ENCODE measurements around the gene SLC48A1. TPM values are rescaled to one million over a fixed set of nuclear protein-coding genes. Genes with fewer than 3 reads are reported as not detected.

SLC48A1 gene
- polyA plus RNA-seq, 1 of the 3 experiments (the other 2 are of a cell fraction) = 7.3 TPM

- H3K9me2 ChIP-seq = no peaks in the 10 kb centered on the region
- H3K27me3 ChIP-seq (ENCODE audit: insufficient read depth) = no peaks in the 10 kb centered on the region
- peaks cover 9% of the 10 kb centered on the region for H3F3A ChIP-seq (replicated peaks; ENCODE audit: insufficient read depth)
- peaks cover 36% of the 10 kb centered on the region for H4K20me1 ChIP-seq (ENCODE audit: insufficient read depth)
- peaks cover 32 to 40% of the 10 kb centered on the region in 2 experiments for H3K4me1 ChIP-seq (ENCODE audit: control insufficient read depth in 1 of 2, insufficient read depth in 2 of 2, low read depth in 1 of 2, low read length in 1 of 2)
- H3K36me3 ChIP-seq (replicated peaks in 1 of 2; ENCODE audit: control insufficient read depth in 1 of 2, insufficient read depth in 2 of 2, low read length in 1 of 2) = peaks cover 3% of the 10 kb centered on the region in 2 experiments
- CTCF ChIA-PET = interaction anchor here (0.7 to 7.3 kb wide), 12 partner anchors 8 to 106 kb away, joined by 3 to 59 read pairs (median 4); no protein-coding TSS in a partner anchor
- peak within 1 kb of the TSS; percentile 63 to 83 for H3K4me3 ChIP-seq (ENCODE audit: low read depth in 2 of 2, low read length in 1 of 2)
- peak within 1 kb of the TSS; percentile 98 for H3K9ac ChIP-seq
- H3K9me3 ChIP-seq = no peaks in the 10 kb centered on the region
- peak within 1 kb of the TSS; percentile 97 for H3K4me2 ChIP-seq
- peak within 1 kb of the TSS; percentile 90 to 92 for H3K27ac ChIP-seq (ENCODE audit: low read depth in 2 of 2, low read length in 1 of 2)
- peaks cover 58% of the 10 kb centered on the region for H3K79me2 ChIP-seq (ENCODE audit: insufficient read depth)
- H2AFZ ChIP-seq (ENCODE audit: low read depth) = peak within 1 kb of the TSS; percentile 32; the same call in 1 of the 2 replicates
- POLR2A ChIA-PET = interaction anchor here (1.0 to 1.3 kb wide), 3 partner anchors 8 to 17 kb away, joined by 3 to 5 read pairs (median 5); no protein-coding TSS in a partner anchor
- peak; percentile 97 for DNase-seq
- 0% methylated on average over 14 of the region's 58 CpGs for WGBS (ENCODE audit: low lambda C conversion rate)
- no peak for TF ChIP-seq JUND (IDR thresholded peaks at IDR 0.05)
- TF ChIP-seq TEAD4 (IDR thresholded peaks at IDR 0.05; ENCODE audit: borderline replicate concordance, insufficient read depth) = no peak
- TF ChIP-seq YY1 (IDR thresholded peaks at IDR 0.05; ENCODE audit: low read depth) = no peak
- no peak for TF ChIP-seq RFX5 (IDR thresholded peaks at IDR 0.05; ENCODE audit: low read length)
- TF ChIP-seq SMC3 (IDR thresholded peaks at IDR 0.05; ENCODE audit: low read depth, low read length) = peak; percentile 10; the same call in 1 of the 2 replicates
- TF ChIP-seq ELF1 (IDR thresholded peaks at IDR 0.05) = no peak
- TF ChIP-seq TCF12 (IDR thresholded peaks at IDR 0.05) = no peak
- no peak for TF ChIP-seq FOSL2 (IDR thresholded peaks at IDR 0.05; ENCODE audit: borderline replicate concordance, low read depth)
- TF ChIP-seq USF1 (IDR thresholded peaks at IDR 0.05; ENCODE audit: borderline replicate concordance, low read depth) = no peak
- no peak for TF ChIP-seq FOXM1 (IDR thresholded peaks at IDR 0.05; ENCODE audit: low read depth)
- peak; percentile 54 for TF ChIP-seq MAX (IDR thresholded peaks at IDR 0.05; ENCODE audit: low read depth)
- no peak for TF ChIP-seq GABPA (IDR thresholded peaks at IDR 0.05; ENCODE audit: low read depth)
- no peak for TF ChIP-seq RXRA (IDR thresholded peaks at IDR 0.05; ENCODE audit: borderline replicate concordance, low read depth)
- TF ChIP-seq NFIC (IDR thresholded peaks at IDR 0.05; ENCODE audit: borderline replicate concordance) = peak; percentile 24
- no peak for TF ChIP-seq RAD21 (IDR thresholded peaks at IDR 0.05; ENCODE audit: low read length)
- peak; percentile 15; the same call in 1 of the 2 replicates for TF ChIP-seq MXI1 (IDR thresholded peaks at IDR 0.05; ENCODE audit: low read depth, low read length)
- no peak for TF ChIP-seq IRF3 (IDR thresholded peaks at IDR 0.05; ENCODE audit: low read depth, low read length)
- TF ChIP-seq RCOR1 (IDR thresholded peaks at IDR 0.05; ENCODE audit: low read length) = no peak
- no peak for TF ChIP-seq FOXJ3 (CRISPR knock-in tag; IDR thresholded peaks at IDR 0.05)
- no peak for TF ChIP-seq ZBTB33 (IDR thresholded peaks at IDR 0.05; ENCODE audit: borderline replicate concordance, low read depth)
- no peak for TF ChIP-seq MEF2A (IDR thresholded peaks at IDR 0.05; ENCODE audit: borderline replicate concordance, low read depth)
- TF ChIP-seq USF2 (IDR thresholded peaks at IDR 0.05; ENCODE audit: borderline replicate concordance, low read depth, low read length) = no peak
- TF ChIP-seq REST (IDR thresholded peaks at IDR 0.05; ENCODE audit: low read depth, low read length) = 0 out of 2 replicates have a peak, but pooled peaks have one; percentile 24
- TF ChIP-seq EZH2phosphoT487 (IDR thresholded peaks at IDR 0.05; ENCODE audit: borderline replicate concordance, low read depth) = no peak
- peak; percentile 24; the same call in 1 of the 2 replicates for TF ChIP-seq SIN3A (IDR thresholded peaks at IDR 0.05; ENCODE audit: borderline replicate concordance, low read depth, low read length)
Observed at GRCh38 chr12:47819896-47820630, 47.0 kb downstream of the SLC48A1 start, which contains the start of gene HDAC7. Gene HDAC7 (minus strand): TSS chr12:47819903. CDS start chr12:47819785, 118 bp downstream.

All from SK-N-SH (cell line).